GM18861 (cell line): ENCODE measurements around the gene NR1H4.
"Not testable (repeated sequence)": the region's sequence is repeated elsewhere in the genome, so short reads cannot be mapped to it uniquely, and the experiment has no call there.

Source experiments
- ATAC-seq: cut with Tn5 transposase; IDR thresholded peaks from one replicate; pipeline ENCODE4 v1.9.1; 2021; ENCODE audit not compliant: unreplicated experiment

The NR1H4 gene

GRCh38 chr12:100508751-100509150 is 35.1 kb downstream of the NR1H4 start:
- no peak for ATAC-seq

GRCh38 chr12:100512692-100513091 is 39.0 kb downstream of the NR1H4 start:
- no peak for ATAC-seq

GRCh38 chr12:100515968-100516367 is 42.3 kb downstream of the NR1H4 start:
- ATAC-seq = no peak

- no peak for ATAC-seq
Measured at GRCh38 chr12:100518376-100518775, 44.7 kb downstream of the NR1H4 start.

GRCh38 chr12:100520048-100520769 is 46.5 kb downstream of the NR1H4 start:
- ATAC-seq = no peak

- ATAC-seq = no peak
Measured at GRCh38 chr12:100521958-100522357, 48.3 kb downstream of the NR1H4 start.

GRCh38 chr12:100528034-100528433 is 54.4 kb downstream of the NR1H4 start:
- no peak for ATAC-seq

GRCh38 chr12:100528471-100529127 is 54.9 kb downstream of the NR1H4 start:
- no peak for ATAC-seq

- ATAC-seq = no peak
Measured at GRCh38 chr12:100529756-100530350, 56.2 kb downstream of the NR1H4 start.

- no peak for ATAC-seq
Measured at GRCh38 chr12:100533376-100533775, 59.7 kb downstream of the NR1H4 start.

- ATAC-seq = no peak
Measured at GRCh38 chr12:100534625-100535227, 61.1 kb downstream of the NR1H4 start.

- no peak for ATAC-seq
Measured at GRCh38 chr12:100539202-100539601, 65.5 kb downstream of the NR1H4 start.

- ATAC-seq = no peak
Measured at GRCh38 chr12:100544165-100544564, 70.5 kb downstream of the NR1H4 start.

- ATAC-seq = no peak
Measured at GRCh38 chr12:100545092-100545491, 71.4 kb downstream of the NR1H4 start.

GRCh38 chr12:100553936-100554335 is 80.3 kb downstream of the NR1H4 start:
- ATAC-seq = no peak

- no peak for ATAC-seq
Measured at GRCh38 chr12:100554608-100555077, 81.0 kb downstream of the NR1H4 start.

GRCh38 chr12:100555722-100556121 is 82.1 kb downstream of the NR1H4 start:
- no peak for ATAC-seq

- ATAC-seq = no peak
Measured at GRCh38 chr12:100557357-100557756, 83.7 kb downstream of the NR1H4 start.

- not testable (repeated sequence) for ATAC-seq
Measured at GRCh38 chr12:100559261-100559660, 85.6 kb downstream of the NR1H4 start.

GRCh38 chr12:100564090-100564489 is 90.4 kb downstream of the NR1H4 start:
- ATAC-seq = no peak

- no peak for ATAC-seq
Measured at GRCh38 chr12:100564905-100565467, 91.3 kb downstream of the NR1H4 start.
